ENCODE data around the gene C2orf49. TPM values are rescaled to one million over a fixed set of nuclear protein-coding genes. Genes with fewer than 3 reads are reported as not detected.

The C2orf49 gene
- total RNA-seq, 1 donor from 2014 or later = 20.2 TPM

GRCh38 chr2:105395691-105396090 is 58.4 kb downstream of the C2orf49 start:
- DNase-seq (ENCODE audit: low spot score) = peak; percentile 69
- intact Hi-C loops (cut with DNase I) = loop anchor here (5.0 kb wide), 1 partner anchor 42 kb away; no protein-coding TSS in a partner anchor

- intact Hi-C loops (cut with DNase I) = loop anchor here (5.0 kb wide), 1 partner anchor 41 kb away; no protein-coding TSS in a partner anchor
- peak; percentile 75 for DNase-seq (ENCODE audit: low spot score)
These were observed 59.1 kb downstream of the C2orf49 start for GRCh38 chr2:105396254-105397024.

DNA sequence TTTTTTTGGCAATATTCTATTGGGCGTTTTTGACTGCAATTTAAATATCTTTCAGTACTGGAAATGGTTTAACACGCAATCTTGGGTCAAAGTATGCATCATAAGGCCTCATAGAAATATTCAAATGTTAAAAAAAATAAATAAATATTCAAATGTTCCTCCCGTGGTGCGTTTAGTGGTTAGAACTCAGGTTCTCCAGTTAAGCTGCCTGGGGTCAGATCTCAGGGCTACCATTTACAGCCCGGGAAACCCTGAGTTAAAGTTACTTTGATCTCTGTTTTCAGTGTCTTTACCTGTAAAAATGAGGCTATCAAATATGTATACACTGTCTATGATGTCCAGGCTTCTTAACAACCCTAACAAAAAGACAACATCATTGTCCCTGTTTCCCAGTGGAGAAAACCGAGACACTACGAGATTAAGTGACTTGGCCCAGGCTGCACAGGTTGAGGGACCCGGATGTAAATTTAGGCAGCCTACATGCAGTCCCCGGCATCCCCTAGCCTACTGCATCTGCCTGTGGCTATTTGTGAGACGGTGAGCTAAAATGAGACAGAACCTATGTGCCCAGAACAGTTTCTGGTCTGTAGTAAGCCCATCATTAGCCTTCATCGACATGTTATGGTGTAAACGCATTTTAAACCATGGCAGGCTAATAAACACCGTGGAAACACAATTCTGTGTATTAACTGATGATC is 59.8 kb downstream of the C2orf49 start:
- DNase-seq (ENCODE audit: low spot score) = peak; percentile 62

DNA sequence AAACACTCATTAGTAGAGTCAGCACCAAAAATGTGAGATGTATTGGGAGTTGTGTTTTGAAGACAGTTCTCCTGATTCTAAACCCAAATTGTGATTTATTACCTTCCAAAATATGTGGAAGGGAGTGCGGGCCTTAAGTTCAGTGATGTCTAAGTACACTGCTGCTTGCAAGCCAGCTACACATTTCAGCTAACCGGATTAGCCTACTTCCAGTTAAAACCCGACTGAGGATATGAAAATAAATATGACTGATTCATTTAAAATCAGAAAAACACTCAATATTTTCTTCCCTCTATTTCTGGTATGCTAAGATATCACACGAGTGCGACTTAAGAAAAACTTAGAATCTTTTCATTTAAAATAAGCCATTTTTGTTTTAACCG is 60.6 kb downstream of the C2orf49 start:
- DNase-seq (ENCODE audit: low spot score) = peak; percentile 24
- intact Hi-C loops (cut with DNase I) = loop anchor here (5.0 kb wide), 1 partner anchor 39 kb away; no protein-coding TSS in a partner anchor

More for the DNA sequence above, 59.8 kb downstream of the C2orf49 start:
- intact Hi-C loops (cut with DNase I) = loop anchor here (5.0 kb wide), 1 partner anchor 40 kb away; no protein-coding TSS in a partner anchor

GRCh38 chr2:105398336-105399206 is 61.2 kb downstream of the C2orf49 start, which contains the start of gene FHL2:
FHL2 (minus strand) TSS chr2:105399051; CDS start chr2:105386516, 12,535 bp downstream.
- DNase-seq (ENCODE audit: low spot score) = peak; percentile 84
- intact Hi-C loops (cut with DNase I) = loop anchor here (5.0 kb wide), 1 partner anchor 39 kb away; no protein-coding TSS in a partner anchor

Other genes starting within 250 kb of the C2orf49 start
- not detected for gene GPR45, start 95.8 kb upstream of the C2orf49 start, total RNA-seq
- 9.8 TPM for gene TGFBRAP1, start 7.8 kb upstream of the C2orf49 start, total RNA-seq
- gene FHL2, start 61.5 kb downstream of the C2orf49 start, total RNA-seq = 467 TPM

Data from cardiac septum (tissue), 1 donor.